OCI-LY7 (cell line): ENCODE results near the gene RASSF9.

Experiments
- EZH2phosphoT487 ChIP-seq: fragments of 200-600 bp; sonication (generic); IDR thresholded peaks from 2 replicates; pipeline ENCODE4 v1.6.1; 2018; ENCODE audit warnings: low read depth, borderline replicate concordance, mild to moderate bottlenecking, mixed run types, antibody characterized with exemption, low read length, moderate library complexity, mixed read lengths
- TF ChIP-seq, protein P1 (sequence below): fragments of 200-600 bp; sonication (generic); conservative IDR thresholded peaks from 2 replicates; pipeline ENCODE4 v1.5.1; 2014; ENCODE audit warnings: mild to moderate bottlenecking, antibody characterized with exemption, low read length, moderate library complexity, mixed read lengths

GRCh38 chr12:85781766-85782165 is 54.4 kb downstream of the RASSF9 start:
- TF ChIP-seq, protein P1, sequence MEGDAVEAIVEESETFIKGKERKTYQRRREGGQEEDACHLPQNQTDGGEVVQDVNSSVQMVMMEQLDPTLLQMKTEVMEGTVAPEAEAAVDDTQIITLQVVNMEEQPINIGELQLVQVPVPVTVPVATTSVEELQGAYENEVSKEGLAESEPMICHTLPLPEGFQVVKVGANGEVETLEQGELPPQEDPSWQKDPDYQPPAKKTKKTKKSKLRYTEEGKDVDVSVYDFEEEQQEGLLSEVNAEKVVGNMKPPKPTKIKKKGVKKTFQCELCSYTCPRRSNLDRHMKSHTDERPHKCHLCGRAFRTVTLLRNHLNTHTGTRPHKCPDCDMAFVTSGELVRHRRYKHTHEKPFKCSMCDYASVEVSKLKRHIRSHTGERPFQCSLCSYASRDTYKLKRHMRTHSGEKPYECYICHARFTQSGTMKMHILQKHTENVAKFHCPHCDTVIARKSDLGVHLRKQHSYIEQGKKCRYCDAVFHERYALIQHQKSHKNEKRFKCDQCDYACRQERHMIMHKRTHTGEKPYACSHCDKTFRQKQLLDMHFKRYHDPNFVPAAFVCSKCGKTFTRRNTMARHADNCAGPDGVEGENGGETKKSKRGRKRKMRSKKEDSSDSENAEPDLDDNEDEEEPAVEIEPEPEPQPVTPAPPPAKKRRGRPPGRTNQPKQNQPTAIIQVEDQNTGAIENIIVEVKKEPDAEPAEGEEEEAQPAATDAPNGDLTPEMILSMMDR = no peak
- TF ChIP-seq EZH2phosphoT487 = no peak
